OCI-LY3 (cell line): ENCODE measurements around the gene TBC1D5.

Source experiments
- H2AFZ ChIP-seq: fragments of 200-600, 300-600 bp; shearing (Covaris generic); 2 replicates; pipeline ENCODE4 v1.6.0; 2014; ENCODE audit warnings: antibody characterized with exemption, low read depth, low read length
- H3K27ac ChIP-seq: fragments of 200-600, 300-600 bp; sonication (generic); 2 replicates; pipeline ENCODE4 v1.5.1; 2014; ENCODE audit warnings: mild to moderate bottlenecking, low read length, moderate library complexity, mixed read lengths
- H3K27me3 ChIP-seq: fragments of 200-600, 300-600 bp; sonication (generic); 2 replicates; pipeline ENCODE4 v1.6.1; 2014; ENCODE audit warnings: low read depth, low read length, mixed read lengths
- H3K36me3 ChIP-seq: fragments of 200-600, 300-600 bp; sonication (generic); replicated peaks from 2 replicates; pipeline ENCODE3; 2014; ENCODE audit warnings: low read depth, low read length, mixed read lengths
- H3K4me1 ChIP-seq: fragments of 300-600, 200-600 bp; sonication (generic); 2 replicates; pipeline ENCODE4 v1.6.1; 2014; ENCODE audit warnings: low read length, mixed read lengths
- H3K4me2 ChIP-seq: fragments of 200-600, 300-600 bp; sonication (generic); 2 replicates; pipeline ENCODE4 v1.6.1; 2014; ENCODE audit warnings: low read length, mixed read lengths
- H3K4me3 ChIP-seq: fragments of 300-600, 200-600 bp; sonication (generic); 2 replicates; pipeline ENCODE4 v1.5.1; 2014; ENCODE audit warnings: antibody characterized with exemption, mild to moderate bottlenecking, low read length, moderate library complexity
- H3K79me2 ChIP-seq: fragments of 300-600, 200-600 bp; shearing (Covaris generic); 2 replicates; pipeline ENCODE4 v1.6.1; 2014; ENCODE audit warnings: mild to moderate bottlenecking, low read length, mixed read lengths
- H3K9ac ChIP-seq: fragments of 300-600, 200-600 bp; shearing (Covaris generic); 2 replicates; pipeline ENCODE4 v1.6.0; 2014; ENCODE audit warnings: mild to moderate bottlenecking, low read length, moderate library complexity
- H3K9me3 ChIP-seq: fragments of 200-600, 300-600 bp; shearing (Covaris generic); 2 replicates; pipeline ENCODE4 v1.6.1; 2014; ENCODE audit warnings: low read length, mixed read lengths; ENCODE audit not compliant: insufficient read depth
- H4K20me1 ChIP-seq: fragments of 200-600, 300-600 bp; sonication (generic); 2 replicates; pipeline ENCODE4 v1.6.1; 2016; ENCODE audit warnings: low read length, mixed read lengths; ENCODE audit not compliant: insufficient read depth
- EZH2phosphoT487 ChIP-seq: fragments of 200-600 bp; shearing (Covaris generic); IDR thresholded peaks from 2 replicates; pipeline ENCODE4 v1.6.1; 2018; ENCODE audit warnings: antibody characterized with exemption, mixed run types, low read depth
- TF ChIP-seq, protein P1 (sequence below): fragments of 200-600, 300-600 bp; sonication (generic); IDR thresholded peaks from 2 replicates; pipeline ENCODE4 v1.5.1; 2014; ENCODE audit warnings: antibody characterized with exemption, low read length, low read depth

Gene TBC1D5

DNA sequence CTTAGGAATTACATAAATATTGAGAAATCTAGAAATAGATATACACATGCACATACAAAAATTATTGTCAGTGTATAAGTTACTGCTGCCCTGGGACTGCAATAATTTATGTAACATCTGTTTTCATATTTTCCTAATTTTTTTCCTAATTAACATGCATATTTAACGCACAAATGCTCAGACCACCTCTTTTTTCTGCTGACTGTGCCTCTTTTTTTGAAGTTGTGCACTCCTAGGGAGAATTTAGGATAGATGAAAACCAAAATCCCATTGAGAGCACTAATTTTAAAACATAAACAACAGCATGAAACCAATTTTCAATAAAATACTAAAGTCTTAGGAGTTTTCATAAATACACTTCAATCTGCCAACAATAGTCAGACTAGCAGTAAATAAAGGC lies 154.0 kb downstream of the TBC1D5 start:
- Histone ChIP-seq H3K27ac (no peak overlapping the region), H3K4me1 (peaks cover 9% of the 10 kb centered on the region; the same call in 1 of the 2 replicates), H3K27me3 (no peaks in the 10 kb centered on the region), H3K9ac (no peak overlapping the region), H3K4me2 (no peak overlapping the region), H3K4me3 (no peak overlapping the region), H3K36me3 (peaks cover 6% of the 10 kb centered on the region), H4K20me1 (no peaks in the 10 kb centered on the region), H3K79me2 (no peaks in the 10 kb centered on the region), H3K9me3 (no peaks in the 10 kb centered on the region), H2AFZ (no peak overlapping the region)
- TF ChIP-seq EZH2phosphoT487, result no peak
- TF ChIP-seq, protein P1, sequence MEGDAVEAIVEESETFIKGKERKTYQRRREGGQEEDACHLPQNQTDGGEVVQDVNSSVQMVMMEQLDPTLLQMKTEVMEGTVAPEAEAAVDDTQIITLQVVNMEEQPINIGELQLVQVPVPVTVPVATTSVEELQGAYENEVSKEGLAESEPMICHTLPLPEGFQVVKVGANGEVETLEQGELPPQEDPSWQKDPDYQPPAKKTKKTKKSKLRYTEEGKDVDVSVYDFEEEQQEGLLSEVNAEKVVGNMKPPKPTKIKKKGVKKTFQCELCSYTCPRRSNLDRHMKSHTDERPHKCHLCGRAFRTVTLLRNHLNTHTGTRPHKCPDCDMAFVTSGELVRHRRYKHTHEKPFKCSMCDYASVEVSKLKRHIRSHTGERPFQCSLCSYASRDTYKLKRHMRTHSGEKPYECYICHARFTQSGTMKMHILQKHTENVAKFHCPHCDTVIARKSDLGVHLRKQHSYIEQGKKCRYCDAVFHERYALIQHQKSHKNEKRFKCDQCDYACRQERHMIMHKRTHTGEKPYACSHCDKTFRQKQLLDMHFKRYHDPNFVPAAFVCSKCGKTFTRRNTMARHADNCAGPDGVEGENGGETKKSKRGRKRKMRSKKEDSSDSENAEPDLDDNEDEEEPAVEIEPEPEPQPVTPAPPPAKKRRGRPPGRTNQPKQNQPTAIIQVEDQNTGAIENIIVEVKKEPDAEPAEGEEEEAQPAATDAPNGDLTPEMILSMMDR, result no peak

DNA sequence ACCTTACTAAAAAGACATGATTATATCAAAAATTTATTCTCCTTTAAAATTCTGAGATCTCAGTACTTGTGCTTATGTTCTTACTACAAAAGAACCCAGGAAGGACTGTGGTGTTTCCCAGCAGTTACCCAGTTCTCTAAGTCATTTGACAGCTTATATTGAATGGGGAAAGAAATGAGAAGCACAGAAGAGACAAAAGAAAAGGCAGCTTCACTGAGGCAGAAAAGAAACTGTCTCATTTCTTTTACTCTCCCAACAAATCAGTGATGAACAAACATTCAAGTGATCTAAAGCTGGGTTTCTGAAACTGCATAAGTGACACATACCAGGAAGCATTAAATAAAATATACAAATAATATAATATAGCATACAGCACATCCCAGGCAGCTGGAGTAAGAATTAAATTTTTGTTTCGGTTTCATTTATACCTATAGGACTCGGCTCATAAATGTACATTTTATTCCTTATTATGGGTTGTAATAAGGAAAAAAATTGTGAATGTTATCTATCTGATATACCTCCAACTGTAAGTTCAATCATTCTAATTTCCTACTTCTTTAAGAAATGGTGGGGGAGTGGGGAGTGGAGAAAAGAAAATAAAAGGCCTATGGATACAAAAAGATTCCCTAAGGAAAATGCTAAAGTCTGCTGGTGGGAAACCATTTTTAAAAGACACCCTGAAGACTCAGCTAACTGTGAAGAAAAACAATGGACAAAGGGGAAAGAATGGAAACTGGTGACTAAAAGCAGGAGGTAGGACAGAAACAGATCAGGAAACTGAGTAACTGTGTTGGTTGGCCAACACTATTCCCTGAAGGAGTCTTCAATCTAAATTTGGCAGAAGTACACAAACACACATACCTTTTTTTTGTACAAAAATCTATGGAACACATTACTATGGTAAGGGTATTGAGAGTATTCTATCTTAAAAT lies 156.8 kb downstream of the TBC1D5 start:
- H3K4me1 ChIP-seq, result peaks cover 19% of the 10 kb centered on the region
- H3K79me2 ChIP-seq, result no peaks in the 10 kb centered on the region
- no peak overlapping the region for H3K4me3 ChIP-seq

DNA sequence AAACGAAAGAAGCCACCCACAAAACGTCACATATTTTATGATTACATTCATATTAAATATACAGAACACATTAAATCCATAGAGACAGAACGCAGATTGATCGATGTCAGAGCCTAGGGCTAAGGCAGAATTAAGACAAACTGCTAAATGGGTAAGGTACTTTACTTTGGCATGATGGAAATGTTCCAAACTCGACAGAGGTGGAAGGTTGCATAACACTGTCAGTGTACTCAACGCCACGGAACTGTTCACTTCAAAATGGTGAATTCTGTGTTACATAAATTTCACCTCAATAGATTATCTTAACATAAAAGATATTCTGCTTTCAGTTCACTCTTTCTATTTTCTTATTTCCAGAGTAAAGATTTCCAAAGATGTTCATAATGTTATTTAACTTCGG lies 158.4 kb downstream of the TBC1D5 start:
- no peak overlapping the region for H3K4me2 ChIP-seq
- H2AFZ ChIP-seq, result no peak overlapping the region
- H3K79me2 ChIP-seq, result no peaks in the 10 kb centered on the region
- H3K4me3 ChIP-seq, result no peak overlapping the region
- no peaks in the 10 kb centered on the region for H3K36me3 ChIP-seq
- peaks cover 8% of the 10 kb centered on the region for H3K27me3 ChIP-seq
- TF ChIP-seq EZH2phosphoT487, result no peak
- TF ChIP-seq, protein P1, result no peak
- H3K9me3 ChIP-seq, result no peaks in the 10 kb centered on the region
- peaks cover 17% of the 10 kb centered on the region for H4K20me1 ChIP-seq
- peaks cover 35% of the 10 kb centered on the region for H3K4me1 ChIP-seq
- no peak overlapping the region for H3K27ac ChIP-seq
- H3K9ac ChIP-seq, result no peak overlapping the region

More for the DNA sequence above, 156.8 kb downstream of the TBC1D5 start:
- no peak overlapping the region for H2AFZ ChIP-seq
- H4K20me1 ChIP-seq, result 0 out of 2 replicates have a peak, but pooled peaks cover under 1% of the 10 kb centered on the region
- peaks cover 8% of the 10 kb centered on the region for H3K27me3 ChIP-seq
- H3K36me3 ChIP-seq, result peaks cover 6% of the 10 kb centered on the region
- H3K27ac ChIP-seq, result no peak overlapping the region
- TF ChIP-seq, protein P1, result no peak
- no peak for TF ChIP-seq EZH2phosphoT487
- H3K9me3 ChIP-seq, result no peaks in the 10 kb centered on the region
- peak overlapping the region; percentile 18 for H3K4me2 ChIP-seq
- H3K9ac ChIP-seq, result no peak overlapping the region

DNA sequence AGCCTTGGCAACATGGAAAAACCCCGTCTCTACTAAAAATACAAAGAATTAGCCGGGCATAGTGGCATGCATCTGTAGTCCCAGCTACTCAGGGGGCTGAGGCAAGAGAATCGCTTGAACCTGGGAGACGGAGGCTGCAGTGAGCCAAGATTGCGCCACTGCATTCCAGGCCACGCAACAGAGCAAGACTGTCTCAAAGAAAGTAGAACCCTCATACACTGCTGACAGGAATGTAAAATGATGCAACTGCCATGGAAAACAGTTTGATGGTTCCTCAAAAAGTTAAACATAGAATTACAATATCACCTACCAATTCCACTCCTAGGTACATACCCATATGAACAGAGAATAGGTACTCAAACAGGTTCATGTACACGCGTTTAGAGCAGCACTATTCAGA lies 158.9 kb downstream of the TBC1D5 start:
- Histone ChIP-seq H2AFZ (no peak overlapping the region), H4K20me1 (peaks cover 22% of the 10 kb centered on the region), H3K27ac (no peak overlapping the region), H3K9ac (no peak overlapping the region), H3K36me3 (no peaks in the 10 kb centered on the region), H3K4me3 (no peak overlapping the region), H3K79me2 (no peaks in the 10 kb centered on the region), H3K4me2 (no peak overlapping the region), H3K27me3 (peaks cover 11% of the 10 kb centered on the region), H3K4me1 (peaks cover 41% of the 10 kb centered on the region), H3K9me3 (no peaks in the 10 kb centered on the region)
- TF ChIP-seq, protein P1, result no peak
- no peak for TF ChIP-seq EZH2phosphoT487
